ENCODE data around the gene PPP1R3F.

Gene PPP1R3F

DNA sequence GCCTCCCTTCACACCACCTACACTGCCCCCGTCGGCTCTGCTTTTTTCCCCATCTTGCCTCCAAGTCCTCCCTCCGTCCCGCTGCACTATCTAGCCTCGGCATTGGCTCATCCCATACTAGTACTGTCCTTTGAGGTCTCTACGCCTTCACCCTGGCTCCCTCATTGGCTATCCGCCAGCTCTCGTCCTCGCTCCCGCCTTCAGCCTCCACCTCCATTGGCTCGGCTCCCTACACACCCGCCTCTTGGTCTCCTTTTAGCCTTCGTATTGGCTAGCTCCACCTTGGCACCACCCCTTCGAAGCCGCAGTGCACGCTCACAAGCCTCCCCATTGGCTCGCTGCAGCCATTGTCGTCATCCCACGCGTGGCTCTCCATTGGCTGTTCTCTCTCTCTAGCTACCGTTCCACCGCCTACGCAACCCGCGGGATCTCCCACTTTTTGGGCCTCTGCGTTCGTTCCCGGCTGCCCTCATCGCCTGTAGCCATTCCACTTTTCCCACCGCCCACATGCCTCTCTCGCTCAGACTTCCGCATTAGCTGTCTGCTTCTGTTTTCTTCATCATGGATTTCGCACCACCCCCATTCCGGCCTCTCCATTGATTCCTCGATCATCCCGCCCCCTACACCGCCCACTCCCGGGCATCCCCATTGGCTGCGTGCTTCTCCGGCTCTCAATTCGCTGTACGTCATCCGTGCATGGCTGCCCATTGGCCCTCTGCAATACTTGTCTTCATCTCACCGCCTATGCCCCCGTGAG is 405 bp upstream of the PPP1R3F start:
- no peaks in the 10 kb centered on the region for H3K27me3 ChIP-seq (ENCODE audit: insufficient read depth, low read length)
- TF ChIP-seq EZH2 (IDR thresholded peaks at IDR 0.05; ENCODE audit: borderline replicate concordance, low read length), result no peak
- TF ChIP-seq, protein P1, sequence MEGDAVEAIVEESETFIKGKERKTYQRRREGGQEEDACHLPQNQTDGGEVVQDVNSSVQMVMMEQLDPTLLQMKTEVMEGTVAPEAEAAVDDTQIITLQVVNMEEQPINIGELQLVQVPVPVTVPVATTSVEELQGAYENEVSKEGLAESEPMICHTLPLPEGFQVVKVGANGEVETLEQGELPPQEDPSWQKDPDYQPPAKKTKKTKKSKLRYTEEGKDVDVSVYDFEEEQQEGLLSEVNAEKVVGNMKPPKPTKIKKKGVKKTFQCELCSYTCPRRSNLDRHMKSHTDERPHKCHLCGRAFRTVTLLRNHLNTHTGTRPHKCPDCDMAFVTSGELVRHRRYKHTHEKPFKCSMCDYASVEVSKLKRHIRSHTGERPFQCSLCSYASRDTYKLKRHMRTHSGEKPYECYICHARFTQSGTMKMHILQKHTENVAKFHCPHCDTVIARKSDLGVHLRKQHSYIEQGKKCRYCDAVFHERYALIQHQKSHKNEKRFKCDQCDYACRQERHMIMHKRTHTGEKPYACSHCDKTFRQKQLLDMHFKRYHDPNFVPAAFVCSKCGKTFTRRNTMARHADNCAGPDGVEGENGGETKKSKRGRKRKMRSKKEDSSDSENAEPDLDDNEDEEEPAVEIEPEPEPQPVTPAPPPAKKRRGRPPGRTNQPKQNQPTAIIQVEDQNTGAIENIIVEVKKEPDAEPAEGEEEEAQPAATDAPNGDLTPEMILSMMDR (IDR thresholded peaks at IDR 0.05; ENCODE audit: low read length), result no peak
- H4K20me1 ChIP-seq (ENCODE audit: insufficient read depth, low read length), result no peaks in the 10 kb centered on the region
- no peaks in the 10 kb centered on the region for H3K9me3 ChIP-seq (ENCODE audit: low read length)
- H3K9me2 ChIP-seq (ENCODE audit: low read depth, low read length), result no peaks in the 10 kb centered on the region
- peak overlapping the region; percentile 73 for H3K4me2 ChIP-seq (ENCODE audit: low read length)
- H3K36me3 ChIP-seq (ENCODE audit: insufficient read depth, low read length), result no peaks in the 10 kb centered on the region; the same call in 1 of the 2 replicates
- no peaks in the 10 kb centered on the region for H3F3A ChIP-seq (ENCODE audit: insufficient read depth, low read length)
- H3K27ac ChIP-seq (ENCODE audit: low read depth, low read length, poor library complexity, severe bottlenecking), result peak overlapping the region; percentile 79
- peaks cover 38% of the 10 kb centered on the region for H3K4me1 ChIP-seq (ENCODE audit: insufficient read depth, low read length, severe bottlenecking)
- peak overlapping the region; percentile 70 for H3K4me3 ChIP-seq (ENCODE audit: low read depth, low read length, poor library complexity, severe bottlenecking)
- peaks cover 12% of the 10 kb centered on the region for H3K79me2 ChIP-seq (ENCODE audit: insufficient read depth, low read length)
- peak overlapping the region; percentile 74 for H3K9ac ChIP-seq (ENCODE audit: low read length)
- no peak overlapping the region for H2AFZ ChIP-seq (ENCODE audit: low read length)

- Histone ChIP-seq H3K36me3 (ENCODE audit: insufficient read depth, low read length) (no peaks in the 10 kb centered on the region; the same call in 1 of the 2 replicates), H3K27me3 (ENCODE audit: insufficient read depth, low read length) (no peaks in the 10 kb centered on the region), H3K4me2 (ENCODE audit: low read length) (peak overlapping the region; percentile 78), H4K20me1 (ENCODE audit: insufficient read depth, low read length) (no peaks in the 10 kb centered on the region), H3K4me3 (ENCODE audit: low read depth, low read length, poor library complexity, severe bottlenecking) (peak overlapping the region; percentile 70), H3K79me2 (ENCODE audit: insufficient read depth, low read length) (peaks cover 12% of the 10 kb centered on the region), H2AFZ (ENCODE audit: low read length) (no peak overlapping the region), H3K9me2 (ENCODE audit: low read depth, low read length) (no peaks in the 10 kb centered on the region), H3K9me3 (ENCODE audit: low read length) (no peaks in the 10 kb centered on the region), H3K9ac (ENCODE audit: low read length) (peak overlapping the region; percentile 74), H3K4me1 (ENCODE audit: insufficient read depth, low read length, severe bottlenecking) (peaks cover 38% of the 10 kb centered on the region), H3F3A (ENCODE audit: insufficient read depth, low read length) (no peaks in the 10 kb centered on the region), H3K27ac (ENCODE audit: low read depth, low read length, poor library complexity, severe bottlenecking) (no peak overlapping the region)
- TF ChIP-seq, protein P1 (IDR thresholded peaks at IDR 0.05; ENCODE audit: low read length), result no peak
- no peak for TF ChIP-seq EZH2 (IDR thresholded peaks at IDR 0.05; ENCODE audit: borderline replicate concordance, low read length)
Measured at GRCh38 chrX:49270249-49270921, 792 bp downstream of the PPP1R3F start.

GRCh38 chrX:49271341-49271740 is 1.7 kb downstream of the PPP1R3F start:
- H2AFZ ChIP-seq (ENCODE audit: low read length), result no peak overlapping the region
- H3K27ac ChIP-seq (ENCODE audit: low read depth, low read length, poor library complexity, severe bottlenecking), result no peak overlapping the region
- H3K4me1 ChIP-seq (ENCODE audit: insufficient read depth, low read length, severe bottlenecking), result peaks cover 38% of the 10 kb centered on the region
- H3K36me3 ChIP-seq (ENCODE audit: insufficient read depth, low read length), result no peaks in the 10 kb centered on the region; the same call in 1 of the 2 replicates
- H3K4me2 ChIP-seq (ENCODE audit: low read length), result peak overlapping the region; percentile 78
- peaks cover 12% of the 10 kb centered on the region for H3K79me2 ChIP-seq (ENCODE audit: insufficient read depth, low read length)
- no peaks in the 10 kb centered on the region for H3K27me3 ChIP-seq (ENCODE audit: insufficient read depth, low read length)
- H3K4me3 ChIP-seq (ENCODE audit: low read depth, low read length, poor library complexity, severe bottlenecking), result peak overlapping the region; percentile 70
- H3F3A ChIP-seq (ENCODE audit: insufficient read depth, low read length), result no peaks in the 10 kb centered on the region
- H4K20me1 ChIP-seq (ENCODE audit: insufficient read depth, low read length), result no peaks in the 10 kb centered on the region
- H3K9me3 ChIP-seq (ENCODE audit: low read length), result no peaks in the 10 kb centered on the region
- H3K9ac ChIP-seq (ENCODE audit: low read length), result peak overlapping the region; percentile 37; the same call in 1 of the 2 replicates
- no peaks in the 10 kb centered on the region for H3K9me2 ChIP-seq (ENCODE audit: low read depth, low read length)
- TF ChIP-seq EZH2 (IDR thresholded peaks at IDR 0.05; ENCODE audit: borderline replicate concordance, low read length), result no peak
- TF ChIP-seq, protein P1 (IDR thresholded peaks at IDR 0.05; ENCODE audit: low read length), result no peak
